ENCODE data around the gene EEFSEC. TPM values are rescaled to one million over a fixed set of nuclear protein-coding genes. Genes with fewer than 3 reads are reported as not detected.

The EEFSEC gene
- total and polyA plus RNA-seq, 2 of the 8 experiments (the other 6 are each of a cell fraction or from before 2014, with no cell fraction given) = 13.1 to 19.8 TPM

DNA sequence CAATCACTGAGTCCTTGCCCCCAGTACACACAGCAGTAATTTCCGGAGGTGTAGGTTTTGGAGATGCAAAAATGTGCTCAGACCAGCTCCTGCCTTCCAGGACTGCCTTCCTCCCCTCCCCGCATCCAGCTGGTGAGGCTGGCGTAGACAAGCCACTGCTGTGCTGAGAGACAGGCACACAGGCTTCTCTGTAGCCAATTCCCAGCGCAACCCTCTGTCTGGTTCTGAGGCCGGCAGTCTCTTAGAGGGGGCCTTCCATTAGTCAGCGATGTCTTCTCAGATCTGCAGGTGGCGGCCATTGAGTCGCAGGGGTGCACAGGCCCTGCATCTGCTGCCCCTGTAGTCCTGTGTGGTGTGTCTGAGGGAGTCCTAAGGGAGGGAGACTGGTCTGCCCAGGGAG, 199.0 kb downstream of the EEFSEC start:
- no peak overlapping the region for H3K27ac ChIP-seq (ENCODE audit: low read depth, low read length)
- peaks cover 5 to 10% (median 9%) of the 10 kb centered on the region in 4 experiments for H3K4me1 ChIP-seq (replicated peaks in 1 of 4; ENCODE audit: control insufficient read depth in 3 of 4, insufficient read depth in 4 of 4, low read length in 3 of 4)

More for the DNA sequence above, 199.0 kb downstream of the EEFSEC start:
- no peaks in the 10 kb centered on the region for H3K36me3 ChIP-seq (ENCODE audit: control insufficient read depth in 2 of 4, insufficient read depth in 4 of 4, low read length in 3 of 4)
- H3K4me3 ChIP-seq (ENCODE audit: extremely low read depth in 1 of 4, insufficient read depth in 2 of 4, low read depth in 3 of 4, low read length in 4 of 4) = no peak overlapping the region
- H3K79me1 ChIP-seq (ENCODE audit: low read depth, low read length) = no peaks in the 10 kb centered on the region
- no peaks in the 10 kb centered on the region; the same call in 1 of the 2 replicates for H3K23me2 ChIP-seq (ENCODE audit: low read depth, low read length)
- H2BK120ac ChIP-seq (replicated peaks; ENCODE audit: low read depth, low read length) = no peak overlapping the region
- H2AK5ac ChIP-seq (ENCODE audit: low read depth, low read length) = no peak overlapping the region
- no peak overlapping the region for H4K91ac ChIP-seq (replicated peaks; ENCODE audit: insufficient read length, low read length)
- H4K8ac ChIP-seq (ENCODE audit: extremely low read depth, insufficient read depth, low read length) = no peak overlapping the region
- no peak overlapping the region for H3K23ac ChIP-seq (ENCODE audit: insufficient read length)
- H3K4ac ChIP-seq (replicated peaks; ENCODE audit: insufficient read length, low read depth, low read length) = no peak overlapping the region
- H3K4me2 ChIP-seq (ENCODE audit: insufficient read depth in 1 of 2, low read depth in 2 of 2, low read length in 2 of 2) = no peak overlapping the region
- H3K18ac ChIP-seq (ENCODE audit: extremely low read depth, low read length) = no peak overlapping the region
- H3K9ac ChIP-seq (replicated peaks in 1 of 4; ENCODE audit: extremely low read depth in 1 of 4, low read depth in 3 of 4, low read length in 3 of 4) = no peak overlapping the region
- H3K79me2 ChIP-seq (ENCODE audit: control insufficient read depth in 1 of 2, insufficient read depth in 2 of 2, low read length in 2 of 2) = no peaks in the 10 kb centered on the region
- ChIA-PET CTCF (ENCODE audit: partially characterized antibody) (interaction anchor here (1.2 to 1.3 kb wide), 2 partner anchors 16 to 99 kb away, joined by 3 to 5 read pairs; no protein-coding TSS in a partner anchor), POLR2A (ENCODE audit: partially characterized antibody) (no interaction called here)
- H2BK5ac ChIP-seq (ENCODE audit: low read depth, low read length) = no peak overlapping the region
- DNase-seq (ENCODE audit: low read depth in 1 of 2, low spot score in 2 of 2) (no peak), FAIRE-seq (no peak)
- H2BK20ac ChIP-seq (ENCODE audit: low read length) = no peak overlapping the region
- no peak for TF ChIP-seq SIRT6 (IDR thresholded peaks at IDR 0.05; ENCODE audit: low read length)
- TF ChIP-seq RXRA (IDR thresholded peaks at IDR 0.05; ENCODE audit: insufficient read depth, low read depth, low read length) = no peak
- TF ChIP-seq, protein P1, sequence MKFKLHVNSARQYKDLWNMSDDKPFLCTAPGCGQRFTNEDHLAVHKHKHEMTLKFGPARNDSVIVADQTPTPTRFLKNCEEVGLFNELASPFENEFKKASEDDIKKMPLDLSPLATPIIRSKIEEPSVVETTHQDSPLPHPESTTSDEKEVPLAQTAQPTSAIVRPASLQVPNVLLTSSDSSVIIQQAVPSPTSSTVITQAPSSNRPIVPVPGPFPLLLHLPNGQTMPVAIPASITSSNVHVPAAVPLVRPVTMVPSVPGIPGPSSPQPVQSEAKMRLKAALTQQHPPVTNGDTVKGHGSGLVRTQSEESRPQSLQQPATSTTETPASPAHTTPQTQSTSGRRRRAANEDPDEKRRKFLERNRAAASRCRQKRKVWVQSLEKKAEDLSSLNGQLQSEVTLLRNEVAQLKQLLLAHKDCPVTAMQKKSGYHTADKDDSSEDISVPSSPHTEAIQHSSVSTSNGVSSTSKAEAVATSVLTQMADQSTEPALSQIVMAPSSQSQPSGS (IDR thresholded peaks at IDR 0.05; ENCODE audit: low read length) = no peak
- no peak overlapping the region for H2BK12ac ChIP-seq (ENCODE audit: low read depth, low read length)
- H4K5ac ChIP-seq (ENCODE audit: insufficient read length, low read depth, low read length) = no peak overlapping the region
- 82% methylated on average over 8 of the region's 8 CpGs; no CpG with 5 or more reads in 1 of the 2 experiments for WGBS, 2 experiments (ENCODE audit: extremely low coverage in 1 of 2, insufficient coverage in 1 of 2, insufficient read length in 1 of 2, insufficient replicate concordance in 2 of 2, low coverage in 1 of 2, low lambda C conversion rate in 2 of 2, missing lambda C conversion rate in 1 of 2)
- H3K9me3 ChIP-seq (ENCODE audit: insufficient read depth in 2 of 2, low read depth in 1 of 2, low read length in 1 of 2) = no peaks in the 10 kb centered on the region
- no peaks in the 10 kb centered on the region for H3K27me3 ChIP-seq (replicated peaks in 1 of 4; ENCODE audit: control insufficient read depth in 3 of 4, extremely low read depth in 1 of 4, insufficient read depth in 3 of 4, low read length in 3 of 4)
- no peaks in the 10 kb centered on the region for H4K20me1 ChIP-seq (replicated peaks in 1 of 2; ENCODE audit: control insufficient read depth in 1 of 2, insufficient read depth in 2 of 2, low read length in 2 of 2)
- H3K14ac ChIP-seq (ENCODE audit: insufficient read length) = no peak overlapping the region
- no peak overlapping the region for H2BK15ac ChIP-seq (ENCODE audit: low read length)
- H3K56ac ChIP-seq (replicated peaks; ENCODE audit: insufficient read length, low read depth, low read length) = no peak overlapping the region
- no peak overlapping the region for H2AFZ ChIP-seq (ENCODE audit: low read length)
